Stimulated activated CD4-positive, alpha-beta T cell treated with anti-CD3 and anti-CD28 coated beads, Interleukin-12 subunit alpha, Interleukin-12 subunit beta, amount 100 ng/mL, for 48 hours (primary cell): ENCODE measurements around the gene DMXL1.

Experiments used
- DNase-seq, 3 donors: peaks; one replicate each; pipeline ENCODE4 v3.0.0-alpha.2; 2020; ENCODE audit warnings: low read depth in 2 of 3, low spot score in 1 of 3

The DMXL1 gene

GRCh38 chr5:119288379-119289033 lies 217.6 kb downstream of the DMXL1 start:
- no peak for DNase-seq

GRCh38 chr5:119289438-119290044 lies 218.7 kb downstream of the DMXL1 start:
- DNase-seq, result no peak

GRCh38 chr5:119290161-119290569 lies 219.3 kb downstream of the DMXL1 start:
- no peak for DNase-seq

GRCh38 chr5:119290607-119291006 lies 219.7 kb downstream of the DMXL1 start:
- DNase-seq, result no peak

GRCh38 chr5:119291056-119291455 lies 220.2 kb downstream of the DMXL1 start:
- DNase-seq, result no peak

- no peak for DNase-seq
Measured at GRCh38 chr5:119291877-119292276, 221.0 kb downstream of the DMXL1 start.

GRCh38 chr5:119292701-119293515 lies 222.0 kb downstream of the DMXL1 start:
- DNase-seq, result no peak

- DNase-seq, result no peak
Measured at GRCh38 chr5:119293516-119293829, 222.6 kb downstream of the DMXL1 start.
